Measurements from ENCODE around the gene MAST2.

MAST2 gene

GRCh38 chr1:45892068-45892785 lies 88.8 kb downstream of the MAST2 start:
- in situ Hi-C loops (cut with HindIII; ENCODE audit: low pct_unique_long_range_greater_than_20kb, low sequenced_read_pairs): no loop called here
- peak; percentile 2 to 62 for DNase-seq (ENCODE audit: low read depth in 1 of 2, low spot score in 1 of 2)

GRCh38 chr1:45894331-45894730 lies 90.9 kb downstream of the MAST2 start:
- no peak for DNase-seq (ENCODE audit: low read depth in 1 of 2, low spot score in 1 of 2)
- in situ Hi-C loops (cut with HindIII; ENCODE audit: low pct_unique_long_range_greater_than_20kb, low sequenced_read_pairs): no loop called here
- TF ChIP-seq JUND (IDR thresholded peaks at IDR 0.05; ENCODE audit: low read depth): no peak

More at GRCh38 chr1:45892068-45892785, 88.8 kb downstream of the MAST2 start:
- peak; percentile 29; the same call in 1 of the 2 replicates for TF ChIP-seq JUND (IDR thresholded peaks at IDR 0.05; ENCODE audit: low read depth)

GRCh38 chr1:45894921-45895320 lies 91.5 kb downstream of the MAST2 start:
- no peak for DNase-seq (ENCODE audit: low read depth in 1 of 2, low spot score in 1 of 2)
- in situ Hi-C loops (cut with HindIII; ENCODE audit: low pct_unique_long_range_greater_than_20kb, low sequenced_read_pairs): no loop called here
- TF ChIP-seq JUND (IDR thresholded peaks at IDR 0.05; ENCODE audit: low read depth): no peak

GRCh38 chr1:45895406-45895805 lies 92.0 kb downstream of the MAST2 start:
- no peak for TF ChIP-seq JUND (IDR thresholded peaks at IDR 0.05; ENCODE audit: low read depth)
- no peak for DNase-seq (ENCODE audit: low read depth in 1 of 2, low spot score in 1 of 2)
- in situ Hi-C loops (cut with HindIII; ENCODE audit: low pct_unique_long_range_greater_than_20kb, low sequenced_read_pairs): no loop called here

DNA sequence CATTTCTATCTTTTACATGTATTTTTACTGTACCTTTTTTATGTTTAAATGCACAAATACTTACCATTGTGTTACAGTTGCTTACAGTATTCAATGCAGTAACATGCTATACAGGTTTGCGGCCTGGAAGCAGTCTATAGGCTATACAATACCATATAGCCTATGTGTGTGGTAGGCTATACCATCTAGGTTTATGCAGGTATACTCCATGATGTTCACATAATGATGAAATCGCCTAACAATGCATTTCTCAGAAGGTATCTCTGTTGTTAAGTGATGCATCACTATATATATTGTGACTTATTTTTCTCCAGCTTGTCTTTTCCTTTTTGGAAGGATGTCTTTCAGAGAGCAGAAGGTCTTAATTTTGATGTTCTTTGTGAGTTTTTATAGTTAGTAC lies 103.5 kb downstream of the MAST2 start:
- in situ Hi-C loops (cut with HindIII; ENCODE audit: low pct_unique_long_range_greater_than_20kb, low sequenced_read_pairs): no loop called here
- TF ChIP-seq JUND (IDR thresholded peaks at IDR 0.05; ENCODE audit: low read depth): no peak
- no peak for DNase-seq (ENCODE audit: low read depth in 1 of 2, low spot score in 1 of 2)

GRCh38 chr1:45908611-45909140 lies 105.3 kb downstream of the MAST2 start:
- no peak for TF ChIP-seq JUND (IDR thresholded peaks at IDR 0.05; ENCODE audit: low read depth)
- DNase-seq (ENCODE audit: low read depth in 1 of 2, low spot score in 1 of 2): no peak
- in situ Hi-C loops (cut with HindIII; ENCODE audit: low pct_unique_long_range_greater_than_20kb, low sequenced_read_pairs): no loop called here

GRCh38 chr1:45911634-45912033 lies 108.2 kb downstream of the MAST2 start:
- DNase-seq (ENCODE audit: low read depth in 1 of 2, low spot score in 1 of 2): no peak
- in situ Hi-C loops (cut with HindIII; ENCODE audit: low pct_unique_long_range_greater_than_20kb, low sequenced_read_pairs): no loop called here
- no peak for TF ChIP-seq JUND (IDR thresholded peaks at IDR 0.05; ENCODE audit: low read depth)

DNA sequence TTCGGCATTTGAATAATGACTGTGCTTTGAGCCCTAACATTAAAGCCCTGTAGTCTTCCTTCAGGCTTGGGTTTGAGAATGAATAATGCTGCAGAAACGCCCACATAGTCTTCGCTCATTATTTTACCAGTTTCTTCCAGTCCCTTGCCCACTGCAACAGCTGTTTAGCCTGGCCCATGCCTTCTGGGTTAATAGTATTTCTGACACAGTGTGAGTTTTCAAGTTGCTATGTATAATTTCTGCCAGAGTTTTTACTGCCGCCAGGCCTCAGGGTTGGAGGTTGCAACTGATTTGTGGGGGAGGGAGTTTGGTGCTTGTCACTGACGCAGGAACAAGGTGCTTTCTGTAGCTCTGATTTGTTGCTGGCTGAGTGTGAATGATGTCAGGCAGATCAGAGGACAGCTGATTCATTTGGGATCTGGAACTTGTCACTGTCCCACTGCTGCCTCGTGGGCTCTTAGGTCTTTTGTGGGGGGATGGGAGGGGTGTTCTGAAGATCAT lies 109.8 kb downstream of the MAST2 start:
- in situ Hi-C loops (cut with HindIII; ENCODE audit: low pct_unique_long_range_greater_than_20kb, low sequenced_read_pairs): no loop called here
- DNase-seq (ENCODE audit: low read depth in 1 of 2, low spot score in 1 of 2): no peak
- no peak for TF ChIP-seq JUND (IDR thresholded peaks at IDR 0.05; ENCODE audit: low read depth)

DNA sequence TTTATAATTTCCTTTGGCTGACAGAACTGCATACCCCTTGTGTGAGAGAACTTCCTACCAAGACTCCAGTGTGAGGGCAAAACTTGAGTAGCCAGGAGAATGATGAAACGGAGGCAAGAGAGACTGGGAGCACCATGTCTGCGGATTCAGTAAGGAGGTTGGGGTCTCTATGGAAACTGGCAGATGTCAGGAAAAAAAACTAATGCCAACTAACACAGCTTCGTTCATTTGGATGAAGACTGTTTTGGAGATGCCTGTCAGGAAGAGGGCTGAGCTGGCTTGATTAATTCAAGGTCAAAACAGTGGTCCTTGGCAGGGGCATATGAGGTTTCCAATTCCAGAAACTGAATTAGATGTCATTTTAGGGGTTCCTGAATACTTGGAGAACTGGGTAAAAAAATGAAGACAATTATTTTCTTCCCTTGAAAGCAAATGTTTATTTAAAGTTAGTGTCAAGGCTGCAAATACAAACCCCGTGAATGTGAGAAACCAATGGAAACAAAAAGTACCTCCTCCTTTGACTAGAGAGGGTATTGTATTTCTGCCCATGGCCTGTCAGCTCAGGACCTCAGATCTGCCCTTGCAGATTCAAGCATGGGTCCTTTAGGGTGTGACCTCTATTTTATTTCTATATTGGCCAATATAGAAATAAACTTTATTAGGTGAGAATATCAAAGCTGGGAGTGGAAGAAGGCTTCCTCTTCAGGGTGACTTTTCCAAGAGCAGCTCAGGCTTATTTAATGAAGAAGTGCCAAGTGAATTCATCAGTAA lies 110.5 kb downstream of the MAST2 start:
- in situ Hi-C loops (cut with HindIII; ENCODE audit: low pct_unique_long_range_greater_than_20kb, low sequenced_read_pairs): no loop called here
- DNase-seq (ENCODE audit: low read depth in 1 of 2, low spot score in 1 of 2): no peak
- no peak for TF ChIP-seq JUND (IDR thresholded peaks at IDR 0.05; ENCODE audit: low read depth)

DNA sequence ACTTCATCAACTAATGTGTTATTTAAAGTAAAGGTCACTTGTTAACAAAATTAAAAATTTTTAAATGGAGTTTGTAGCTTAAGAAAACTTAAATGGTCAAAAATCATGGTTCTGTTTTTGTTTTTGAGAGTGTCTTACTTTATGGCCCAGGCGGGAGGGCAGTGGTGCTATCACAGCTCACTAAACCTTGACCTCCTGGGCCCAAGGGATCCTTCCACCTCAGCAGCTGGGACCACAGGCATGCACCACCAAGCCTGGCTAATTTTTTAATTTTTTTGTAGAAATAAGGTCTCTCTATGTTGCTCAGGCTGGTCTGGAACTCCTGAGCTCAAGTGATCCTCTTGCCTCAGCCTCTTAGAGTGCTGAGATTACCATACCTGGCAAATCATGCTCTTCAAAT lies 111.4 kb downstream of the MAST2 start:
- TF ChIP-seq JUND (IDR thresholded peaks at IDR 0.05; ENCODE audit: low read depth): no peak
- no peak for DNase-seq (ENCODE audit: low read depth in 1 of 2, low spot score in 1 of 2)
- in situ Hi-C loops (cut with HindIII; ENCODE audit: low pct_unique_long_range_greater_than_20kb, low sequenced_read_pairs): no loop called here

DNA sequence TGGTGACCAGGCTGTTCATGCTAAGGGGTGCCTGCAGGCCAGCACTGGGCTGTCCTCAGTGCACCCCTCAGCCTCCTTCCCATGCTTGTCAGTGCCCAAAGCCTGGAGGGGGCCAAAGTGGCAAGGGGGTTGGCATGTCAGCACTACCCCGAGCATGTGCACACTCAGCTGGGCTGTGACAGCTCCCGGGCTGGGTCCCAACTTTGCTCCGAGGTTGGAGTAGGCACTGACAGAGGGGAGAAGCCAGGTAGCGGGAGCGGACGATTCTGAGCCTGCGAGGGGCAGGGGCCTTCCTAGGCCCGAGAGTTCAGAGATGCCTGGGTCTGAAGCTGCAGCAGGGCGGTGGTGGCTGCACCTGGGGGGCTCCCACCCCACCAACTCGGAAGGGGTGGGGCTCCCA lies 119.0 kb downstream of the MAST2 start:
- in situ Hi-C loops (cut with HindIII; ENCODE audit: low pct_unique_long_range_greater_than_20kb, low sequenced_read_pairs): no loop called here
- TF ChIP-seq JUND (IDR thresholded peaks at IDR 0.05; ENCODE audit: low read depth): no peak
- no peak for DNase-seq (ENCODE audit: low read depth in 1 of 2, low spot score in 1 of 2)

GRCh38 chr1:45922813-45923212 lies 119.4 kb downstream of the MAST2 start:
- no peak for TF ChIP-seq JUND (IDR thresholded peaks at IDR 0.05; ENCODE audit: low read depth)
- in situ Hi-C loops (cut with HindIII; ENCODE audit: low pct_unique_long_range_greater_than_20kb, low sequenced_read_pairs): no loop called here
- no peak for DNase-seq (ENCODE audit: low read depth in 1 of 2, low spot score in 1 of 2)

- in situ Hi-C loops (cut with HindIII; ENCODE audit: low pct_unique_long_range_greater_than_20kb, low sequenced_read_pairs): no loop called here
- TF ChIP-seq JUND (IDR thresholded peaks at IDR 0.05; ENCODE audit: low read depth): no peak
- DNase-seq (ENCODE audit: low read depth in 1 of 2, low spot score in 1 of 2): no peak
Measured at GRCh38 chr1:45923343-45923742, 119.9 kb downstream of the MAST2 start.

Measured in T47D (cell line).